ES-I3 (cell line): ENCODE measurements around the gene TOE1.

ENCODE experiments used
- H3K36me3 ChIP-seq: 2 replicates; pipeline ENCODE4 v1.6.1; 2013; ENCODE audit warnings: mild to moderate bottlenecking, low read length, control low read depth, moderate library complexity; ENCODE audit not compliant: insufficient read depth
- H3K4me1 ChIP-seq: 2 replicates; pipeline ENCODE4 v1.6.1; 2013; ENCODE audit warnings: mild to moderate bottlenecking, control low read depth, low read length; ENCODE audit not compliant: insufficient read depth
- H3K9ac ChIP-seq: 2 replicates; pipeline ENCODE4 v1.6.1; 2013; ENCODE audit warnings: low read depth, mild to moderate bottlenecking, low read length, moderate library complexity
- H3K9me3 ChIP-seq: 2 replicates; pipeline ENCODE4 v1.6.1; 2013; ENCODE audit warnings: mild to moderate bottlenecking, low read length, moderate library complexity; ENCODE audit not compliant: control insufficient read depth, insufficient read depth

Gene TOE1

GRCh38 chr1:45314266-45314665, 25.7 kb upstream of the TOE1 start:
- Histone ChIP-seq H3K36me3 (no peaks in the 10 kb centered on the region), H3K9me3 (0 out of 2 replicates have a peak, but pooled peaks cover 6% of the 10 kb centered on the region), H3K4me1 (peaks cover 10% of the 10 kb centered on the region; the same call in 1 of the 2 replicates), H3K9ac (no peak overlapping the region)

- H3K4me1 ChIP-seq: peaks cover 28% of the 10 kb centered on the region; the same call in 1 of the 2 replicates
- H3K9ac ChIP-seq: peak overlapping the region; percentile 56; the same call in 1 of the 2 replicates
- no peaks in the 10 kb centered on the region; the same call in 1 of the 2 replicates for H3K9me3 ChIP-seq
- no peaks in the 10 kb centered on the region for H3K36me3 ChIP-seq
These were observed 22.8 kb upstream of the TOE1 start for GRCh38 chr1:45317166-45317565.

- Histone ChIP-seq H3K36me3 (no peaks in the 10 kb centered on the region), H3K9me3 (no peaks in the 10 kb centered on the region; the same call in 1 of the 2 replicates), H3K4me1 (peaks cover 33% of the 10 kb centered on the region), H3K9ac (no peak overlapping the region)
These were observed 20.2 kb upstream of the TOE1 start for GRCh38 chr1:45319761-45320160.

- no peaks in the 10 kb centered on the region; the same call in 1 of the 2 replicates for H3K9me3 ChIP-seq
- H3K4me1 ChIP-seq: peaks cover 39% of the 10 kb centered on the region
- H3K36me3 ChIP-seq: no peaks in the 10 kb centered on the region
- H3K9ac ChIP-seq: peak overlapping the region; percentile 7; the same call in 1 of the 2 replicates
These were observed 18.5 kb upstream of the TOE1 start for GRCh38 chr1:45321444-45321843.

GRCh38 chr1:45322486-45323040, 17.4 kb upstream of the TOE1 start:
- Histone ChIP-seq H3K4me1 (peaks cover 32% of the 10 kb centered on the region), H3K9me3 (no peaks in the 10 kb centered on the region; the same call in 1 of the 2 replicates), H3K36me3 (no peaks in the 10 kb centered on the region), H3K9ac (no peak overlapping the region)

- Histone ChIP-seq H3K9ac (peak overlapping the region; percentile 49; the same call in 1 of the 2 replicates), H3K36me3 (no peaks in the 10 kb centered on the region), H3K9me3 (no peaks in the 10 kb centered on the region), H3K4me1 (peaks cover 29% of the 10 kb centered on the region)
These were observed 14.0 kb upstream of the TOE1 start for GRCh38 chr1:45325851-45326506.

GRCh38 chr1:45326627-45327623, 13.0 kb upstream of the TOE1 start, which contains the start of gene HPDL:
HPDL (plus strand) TSS chr1:45326895; CDS start chr1:45327149, 254 bp downstream.
- no peaks in the 10 kb centered on the region for H3K36me3 ChIP-seq
- no peaks in the 10 kb centered on the region for H3K9me3 ChIP-seq
- peaks cover 23% of the 10 kb centered on the region for H3K4me1 ChIP-seq
- peak within 1 kb of the TSS; percentile 49 for H3K9ac ChIP-seq

GRCh38 chr1:45327644-45328515, 12.1 kb upstream of the TOE1 start:
- no peaks in the 10 kb centered on the region for H3K36me3 ChIP-seq
- H3K9me3 ChIP-seq: no peaks in the 10 kb centered on the region
- H3K4me1 ChIP-seq: peaks cover 16% of the 10 kb centered on the region; the same call in 1 of the 2 replicates
- H3K9ac ChIP-seq: peak overlapping the region; percentile 49; the same call in 1 of the 2 replicates

GRCh38 chr1:45328680-45329079, 11.3 kb upstream of the TOE1 start:
- peaks cover 16% of the 10 kb centered on the region; the same call in 1 of the 2 replicates for H3K4me1 ChIP-seq
- peak overlapping the region; percentile 49; the same call in 1 of the 2 replicates for H3K9ac ChIP-seq
- H3K36me3 ChIP-seq: peaks cover 6% of the 10 kb centered on the region; the same call in 1 of the 2 replicates
- no peaks in the 10 kb centered on the region for H3K9me3 ChIP-seq

- Histone ChIP-seq H3K36me3 (peaks cover 6% of the 10 kb centered on the region; the same call in 1 of the 2 replicates), H3K9ac (peak overlapping the region; percentile 49; the same call in 1 of the 2 replicates), H3K9me3 (no peaks in the 10 kb centered on the region)
These were observed 10.5 kb upstream of the TOE1 start for GRCh38 chr1:45329445-45329844.

GRCh38 chr1:45331436-45332345, 8.3 kb upstream of the TOE1 start:
- Histone ChIP-seq H3K36me3 (peaks cover 6% of the 10 kb centered on the region; the same call in 1 of the 2 replicates), H3K9me3 (no peaks in the 10 kb centered on the region), H3K4me1 (peaks cover 10% of the 10 kb centered on the region), H3K9ac (no peak overlapping the region)

More at GRCh38 chr1:45329445-45329844, 10.5 kb upstream of the TOE1 start:
- H3K4me1 ChIP-seq: peaks cover 16% of the 10 kb centered on the region; the same call in 1 of the 2 replicates

- Histone ChIP-seq H3K9ac (no peak overlapping the region), H3K4me1 (peaks cover 10% of the 10 kb centered on the region), H3K36me3 (peaks cover 6% of the 10 kb centered on the region; the same call in 1 of the 2 replicates)
These were observed 7.6 kb upstream of the TOE1 start for GRCh38 chr1:45332346-45332720.

More at GRCh38 chr1:45332346-45332720, 7.6 kb upstream of the TOE1 start:
- H3K9me3 ChIP-seq: no peaks in the 10 kb centered on the region
